Ovary (tissue), 10 donors: ENCODE data around the gene TNFRSF17. TPM values are rescaled to one million over a fixed set of nuclear protein-coding genes. Genes with fewer than 3 reads are reported as not detected.
"Not testable (repeated sequence)": the region's sequence is repeated elsewhere in the genome, so short reads cannot be mapped to it uniquely, and the experiment has no call there.

Source experiments
- DNase-seq, 5 donors: peaks; one replicate each; pipeline ENCODE4 v3.0.0-alpha.2; 2019 to 2020
- H3K27ac ChIP-seq, 2 donors: fragments of 200-600 bp; one replicate each; pipeline versions ENCODE4 v1.5.1 to v1.8.0; 2019 to 2022
- H3K27me3 ChIP-seq: fragments of 200-600 bp; one replicate; pipeline ENCODE4 v1.8.0; 2022
- H3K36me3 ChIP-seq: fragments of 200-600 bp; sonication (generic); one replicate; pipeline ENCODE4 v1.5.1; 2019
- H3K4me1 ChIP-seq: one replicate; pipeline ENCODE4 v1.8.1; 2013; ENCODE audit warnings: mild to moderate bottlenecking, moderate library complexity; ENCODE audit not compliant: insufficient read depth
- H3K4me3 ChIP-seq: fragments of 200-600 bp; sonication (generic); one replicate; pipeline ENCODE4 v1.5.1; 2017
- H3K9me3 ChIP-seq, 2 donors: fragments of 200-600 bp in 1 of 2; sonication (generic) in 1 of 2; one replicate each; pipeline versions ENCODE4 v1.5.1 to v1.8.1; 2013 to 2019; ENCODE audit warnings: mild to moderate bottlenecking in 1 of 2, moderate library complexity in 1 of 2
- CTCF ChIP-seq, 3 donors: fragments of 450-650 bp in 2 of 3; fragments of 200-600 bp in 1 of 3; IDR thresholded peaks; one replicate each; pipeline versions ENCODE4 v1.5.1 to v1.8.0; 2016 to 2022; ENCODE audit warnings: antibody characterized with exemption in 3 of 3, mild to moderate bottlenecking in 1 of 3
- EP300 ChIP-seq: sonication (generic); formaldehyde crosslinking; IDR thresholded peaks from one replicate; pipeline ENCODE4 v1.6.1; 2017; ENCODE audit warnings: antibody characterized with exemption
- POLR2A ChIP-seq: fragments of 450-650 bp; IDR thresholded peaks from one replicate; pipeline ENCODE4 v1.6.1; 2017; ENCODE audit warnings: antibody characterized with exemption, mild to moderate bottlenecking, moderate library complexity
- WGBS, 3 donors: extraction: QIAGEN DNeasy Blood & Tissue Kit in 1 of 3; methylation state at CpG; one replicate each; pipeline versions ENCODE4 v1.1.5 to v1.1.7; 2013 to 2017; 5-methylcytosine and 5-hydroxymethylcytosine counted together
- intact Hi-C, 4 donors: fragments of 100-400 bp; cut with DNase I; formaldehyde crosslinking; loops; one replicate each; pipeline versions ENCODE4 v1.11.0 to v1.15.1; 2022 to 2023
- long read RNA-seq, 3 donors: library from polyadenylated mRNA in 2 of 3; unstranded in 2 of 3; transcript quantifications; one replicate each; pipeline ENCODE4 v2.0.0 and lab custom pipeline, GENCODE V29; 2021 to 2026
- polyA plus RNA-seq, 2 donors: library from polyadenylated mRNA; stranded (reverse); fragments of 200-250 nt in 1 of 2; fragments of 350-450 nt in 1 of 2; fragmentation: Illumina TruSeq in 1 of 2; extraction: RNeasy Lipid Tissue Mini Kit (QIAGEN cat#74804) in 1 of 2; gene quantifications; one replicate each; pipeline ENCODE4 v1.2.3, GENCODE V29; 2013 to 2014
- total RNA-seq, 7 donors: library from RNA; depleted of rRNA in 2 of 7; stranded (reverse); fragments of >200 nt in 2 of 7; fragmentation: NEBNext Ultra II Directional in 3 of 7; extraction: Animal tissue kit (Norgen Biotek cat#: 25700) in 3 of 7; gene quantifications; one replicate each; pipeline versions ENCODE4 v1.1.0 to v1.2.4, GENCODE V29; 2016 to 2023
- donor health status: DM: no; HTN: no; CAD: no; lungs with moderate emphysema.
- donor health status: DM: no; HTN: no; CAD: no.
- donor health status: Bipolar disorder and iron deficiency.
- donor health status: DM: yes; HTN: yes; CAD: no.
- donor health status: DM: no; HTN: no; CAD: no.
- donor health status: DM: yes; HTN: yes; CAD: no.

Gene TNFRSF17
- total RNA-seq (under 1 TPM in 2 of 7 donors, not detected in 5; 0.20 to 0.60 TPM), polyA plus RNA-seq (under 1 TPM; 0.19 to 0.52 TPM)
- long read RNA-seq, donor 1, result 0 reads
- long read RNA-seq, donor 2, result 0 reads
- long read RNA-seq, donor 3, result 0 reads

GRCh38 chr16:11964761-11965551 lies at the start of gene TNFRSF17:
Gene TNFRSF17 (plus strand): TSS chr16:11965210. CDS start chr16:11965325, 115 bp downstream.
- no peaks in the 10 kb centered on the region for H3K9me3 ChIP-seq
- no peak within 1 kb of the TSS for H3K4me3 ChIP-seq
- WGBS, 3 donors, result 7 to 36% (median 12%) methylated on average over 9 of the region's 9 CpGs
- no peaks in the 10 kb centered on the region for H3K36me3 ChIP-seq
- no peak for DNase-seq
- intact Hi-C loops, result loop anchor here in 2 of 4 donors (2.0 to 10.0 kb wide), 2 partner anchors 14 to 100 kb away; no protein-coding TSS in a partner anchor
- no peaks in the 10 kb centered on the region for H3K27me3 ChIP-seq
- H3K27ac ChIP-seq, result no peak within 1 kb of the TSS
- no peak for TF ChIP-seq EP300
- no peak for TF ChIP-seq CTCF (IDR thresholded peaks at IDR 0.05)
- TF ChIP-seq POLR2A, result no peak
- H3K4me1 ChIP-seq, result no peaks in the 10 kb centered on the region

- H3K27ac ChIP-seq, result peak within 1 kb of the TSS; percentile 78 to 87
- WGBS, 3 donors, result 0 to 1% (median 0%) methylated on average over 74 to 84 of the region's 84 CpGs
- H3K36me3 ChIP-seq, result no peaks in the 10 kb centered on the region
- TF ChIP-seq EP300 (peak; percentile 50), POLR2A (peak; percentile 78), CTCF (IDR thresholded peaks at IDR 0.05) (peak in 2 of 3 donors; percentile 36 to 69)
- H3K4me3 ChIP-seq, result peak within 1 kb of the TSS; percentile 78
- DNase-seq, result peak; percentile 98 to 99 (median 99)
- intact Hi-C loops, result loop anchor here in 1 of 4 donors (10.0 kb wide), 1 partner anchor 59 kb away; the partner anchor contains the start of gene SNX29
- H3K4me1 ChIP-seq, result peaks cover 5% of the 10 kb centered on the region
- H3K27me3 ChIP-seq, result no peaks in the 10 kb centered on the region
- H3K9me3 ChIP-seq, result no peaks in the 10 kb centered on the region
These were observed 49.1 kb upstream of the TNFRSF17 start, which contains the start of gene GSPT1 for GRCh38 chr16:11915644-11916523. Gene GSPT1 (minus strand): TSS chr16:11915956. CDS start chr16:11915720, 236 bp downstream.

- TF ChIP-seq EP300 (no peak), POLR2A (no peak), CTCF (IDR thresholded peaks at IDR 0.05) (no peak)
- H3K4me3 ChIP-seq, result peak overlapping the region; percentile 34
- H3K27me3 ChIP-seq, result no peaks in the 10 kb centered on the region
- no peaks in the 10 kb centered on the region for H3K36me3 ChIP-seq
- peak overlapping the region in 1 of 2 donors; percentile 48 for H3K27ac ChIP-seq
- H3K4me1 ChIP-seq, result peaks cover 4% of the 10 kb centered on the region
- H3K9me3 ChIP-seq, result no peaks in the 10 kb centered on the region
- 53 to 67% (median 61%) methylated on average over 13 of the region's 13 CpGs for WGBS, 3 donors
- intact Hi-C loops, result loop anchor here in 1 of 4 donors (10.0 kb wide), 1 partner anchor 58 kb away; the partner anchor contains the start of gene SNX29
- no peak for DNase-seq
These were observed 48.3 kb upstream of the TNFRSF17 start for GRCh38 chr16:11916524-11917285.

- H3K27ac ChIP-seq, H3K4me3 ChIP-seq, H3K36me3 ChIP-seq, H3K4me1 ChIP-seq, intact Hi-C loops, H3K27me3 ChIP-seq, DNase-seq, H3K9me3 ChIP-seq: not testable (repeated sequence)
- 78 to 83% (median 79%) methylated on average over 10 of the region's 10 CpGs for WGBS, 3 donors
These were observed 41.0 kb upstream of the TNFRSF17 start for GRCh38 chr16:11924046-11924445.

- WGBS, 3 donors, result 77 to 79% (median 78%) methylated on average over 12 to 13 of the region's 13 CpGs
- intact Hi-C loops, H3K4me1 ChIP-seq, H3K36me3 ChIP-seq, H3K27ac ChIP-seq, DNase-seq, H3K9me3 ChIP-seq, H3K27me3 ChIP-seq, H3K4me3 ChIP-seq: not testable (repeated sequence)
These were observed 37.7 kb upstream of the TNFRSF17 start for GRCh38 chr16:11927350-11927749.

- intact Hi-C loops, H3K9me3 ChIP-seq, DNase-seq, H3K27me3 ChIP-seq, H3K36me3 ChIP-seq, H3K27ac ChIP-seq, H3K4me3 ChIP-seq, H3K4me1 ChIP-seq: not testable (repeated sequence)
- 88 to 100% (median 100%) methylated on average over 3 to 4 of the region's 4 CpGs for WGBS, 3 donors
These were observed 23.1 kb upstream of the TNFRSF17 start, which contains the start of gene NPIPB2 for GRCh38 chr16:11941945-11942344. Gene NPIPB2 (minus strand): TSS chr16:11942045. CDS start chr16:11942045, 0 bp downstream.
